Fibroblast of lung (primary cell): Measurements from ENCODE around the gene SEC24C.
"Not testable (repeated sequence)": the region's sequence is repeated elsewhere in the genome, so short reads cannot be mapped to it uniquely, and the experiment has no call there.

ENCODE experiments used
- EZH2 ChIP-seq: IDR thresholded peaks from 2 replicates; pipeline ENCODE4 v1.5.1; 2012; ENCODE audit warnings: low read length, control low read depth, mild to moderate bottlenecking; ENCODE audit errors: missing control alignments
- TF ChIP-seq, protein P1 (sequence below), 2 donors: IDR thresholded peaks in 1 of 2; conservative IDR thresholded peaks in 1 of 2; 1 replicate in 1 of 2; 2 replicates in 1 of 2; pipeline ENCODE4 v1.5.1; 2011 to 2012; ENCODE audit warnings: low read length in 2 of 2, control low read depth in 1 of 2, inconsistent platforms in 1 of 2, low read depth in 1 of 2, mild to moderate bottlenecking in 1 of 2

DNA sequence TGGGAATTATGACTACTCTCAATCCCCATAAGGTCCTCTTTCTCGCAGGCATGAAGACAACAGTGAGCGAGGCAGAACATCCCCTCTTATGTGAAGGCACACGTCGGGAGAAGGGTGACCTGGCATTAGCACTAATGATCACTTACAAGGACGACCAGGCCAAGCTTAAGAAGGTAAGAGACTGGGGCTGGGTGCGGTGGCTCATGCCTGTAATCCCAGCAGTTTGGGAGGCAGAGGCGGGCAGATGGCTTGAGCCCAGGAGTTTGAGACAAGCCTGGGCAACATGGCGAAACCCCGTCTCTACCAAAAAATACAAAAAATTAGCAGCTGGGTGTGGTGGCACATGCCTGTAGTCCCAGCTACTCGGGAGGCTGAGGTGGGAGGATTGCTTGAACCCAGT is 51.3 kb downstream of the SEC24C start:
- TF ChIP-seq, protein P1, sequence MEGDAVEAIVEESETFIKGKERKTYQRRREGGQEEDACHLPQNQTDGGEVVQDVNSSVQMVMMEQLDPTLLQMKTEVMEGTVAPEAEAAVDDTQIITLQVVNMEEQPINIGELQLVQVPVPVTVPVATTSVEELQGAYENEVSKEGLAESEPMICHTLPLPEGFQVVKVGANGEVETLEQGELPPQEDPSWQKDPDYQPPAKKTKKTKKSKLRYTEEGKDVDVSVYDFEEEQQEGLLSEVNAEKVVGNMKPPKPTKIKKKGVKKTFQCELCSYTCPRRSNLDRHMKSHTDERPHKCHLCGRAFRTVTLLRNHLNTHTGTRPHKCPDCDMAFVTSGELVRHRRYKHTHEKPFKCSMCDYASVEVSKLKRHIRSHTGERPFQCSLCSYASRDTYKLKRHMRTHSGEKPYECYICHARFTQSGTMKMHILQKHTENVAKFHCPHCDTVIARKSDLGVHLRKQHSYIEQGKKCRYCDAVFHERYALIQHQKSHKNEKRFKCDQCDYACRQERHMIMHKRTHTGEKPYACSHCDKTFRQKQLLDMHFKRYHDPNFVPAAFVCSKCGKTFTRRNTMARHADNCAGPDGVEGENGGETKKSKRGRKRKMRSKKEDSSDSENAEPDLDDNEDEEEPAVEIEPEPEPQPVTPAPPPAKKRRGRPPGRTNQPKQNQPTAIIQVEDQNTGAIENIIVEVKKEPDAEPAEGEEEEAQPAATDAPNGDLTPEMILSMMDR (conservative IDR thresholded peaks at IDR 0.05 in 1 of 2, IDR thresholded peaks at IDR 0.05 in 1 of 2; ENCODE audit: low read depth in 1 of 2, low read length in 2 of 2): not testable (repeated sequence)
- not testable (repeated sequence) for TF ChIP-seq EZH2
